ENCODE data around the gene ITM2C.

ITM2C gene

GRCh38 chr2:230819433-230819832 is 45.3 kb upstream of the ITM2C start:
- Histone ChIP-seq H4K20me1 (ENCODE audit: control insufficient read depth, insufficient read depth, low read depth, low read length) (no peaks in the 10 kb centered on the region), H3K27ac (ENCODE audit: low read depth, low read length) (no peak overlapping the region), H3K79me2 (ENCODE audit: control insufficient read depth, low read length) (no peaks in the 10 kb centered on the region), H3K4me2 (ENCODE audit: low read length) (no peak overlapping the region), H3F3A (ENCODE audit: control insufficient read depth, insufficient read depth) (no peaks in the 10 kb centered on the region), H3K36me3 (ENCODE audit: control insufficient read depth, low read length) (peaks cover 25% of the 10 kb centered on the region), H3K27me3 (ENCODE audit: control insufficient read depth, low read length) (no peaks in the 10 kb centered on the region), H3K9me2 (replicated peaks; ENCODE audit: control insufficient read depth, low read length) (no peaks in the 10 kb centered on the region), H3K9me3 (ENCODE audit: control insufficient read depth, insufficient read depth, low read length) (no peaks in the 10 kb centered on the region), H3K4me1 (ENCODE audit: control insufficient read depth, low read length) (peaks cover 4% of the 10 kb centered on the region), H3K4me3 (ENCODE audit: low read length) (no peak overlapping the region)
- no peak for TF ChIP-seq EZH2phosphoT487 (IDR thresholded peaks at IDR 0.05; ENCODE audit: borderline replicate concordance, low read length)
- no peak for TF ChIP-seq CTCF (IDR thresholded peaks at IDR 0.05; ENCODE audit: low read depth, low read length, poor library complexity, severe bottlenecking)

- Histone ChIP-seq H3K9me2 (replicated peaks; ENCODE audit: control insufficient read depth, low read length) (no peaks in the 10 kb centered on the region), H3K27ac (ENCODE audit: low read depth, low read length) (no peak overlapping the region), H3K27me3 (ENCODE audit: control insufficient read depth, low read length) (no peaks in the 10 kb centered on the region; the same call in 1 of the 2 replicates), H3K4me1 (ENCODE audit: control insufficient read depth, low read length) (0 out of 2 replicates have a peak, but pooled peaks cover 3% of the 10 kb centered on the region), H3F3A (ENCODE audit: control insufficient read depth, insufficient read depth) (no peaks in the 10 kb centered on the region), H3K9me3 (ENCODE audit: control insufficient read depth, insufficient read depth, low read length) (no peaks in the 10 kb centered on the region), H3K36me3 (ENCODE audit: control insufficient read depth, low read length) (peaks cover 14% of the 10 kb centered on the region), H3K4me3 (ENCODE audit: low read length) (no peak overlapping the region), H4K20me1 (ENCODE audit: control insufficient read depth, insufficient read depth, low read depth, low read length) (no peaks in the 10 kb centered on the region), H3K79me2 (ENCODE audit: control insufficient read depth, low read length) (no peaks in the 10 kb centered on the region), H3K4me2 (ENCODE audit: low read length) (no peak overlapping the region)
- no peak for TF ChIP-seq CTCF (IDR thresholded peaks at IDR 0.05; ENCODE audit: low read depth, low read length, poor library complexity, severe bottlenecking)
- TF ChIP-seq EZH2phosphoT487 (IDR thresholded peaks at IDR 0.05; ENCODE audit: borderline replicate concordance, low read length), result no peak
Measured at GRCh38 chr2:230821261-230821990, 43.3 kb upstream of the ITM2C start.

GRCh38 chr2:230821991-230822520 is 42.7 kb upstream of the ITM2C start:
- no peak overlapping the region for H3K27ac ChIP-seq (ENCODE audit: low read depth, low read length)
- H3K9me2 ChIP-seq (replicated peaks; ENCODE audit: control insufficient read depth, low read length), result no peaks in the 10 kb centered on the region
- no peaks in the 10 kb centered on the region for H3F3A ChIP-seq (ENCODE audit: control insufficient read depth, insufficient read depth)
- no peaks in the 10 kb centered on the region for H3K79me2 ChIP-seq (ENCODE audit: control insufficient read depth, low read length)
- 0 out of 2 replicates have a peak, but pooled peaks cover 3% of the 10 kb centered on the region for H3K4me1 ChIP-seq (ENCODE audit: control insufficient read depth, low read length)
- peaks cover 5% of the 10 kb centered on the region for H3K27me3 ChIP-seq (ENCODE audit: control insufficient read depth, low read length)
- no peak overlapping the region for H3K4me2 ChIP-seq (ENCODE audit: low read length)
- no peaks in the 10 kb centered on the region for H3K9me3 ChIP-seq (ENCODE audit: control insufficient read depth, insufficient read depth, low read length)
- H3K36me3 ChIP-seq (ENCODE audit: control insufficient read depth, low read length), result peaks cover 9% of the 10 kb centered on the region
- no peak overlapping the region for H3K4me3 ChIP-seq (ENCODE audit: low read length)
- no peaks in the 10 kb centered on the region for H4K20me1 ChIP-seq (ENCODE audit: control insufficient read depth, insufficient read depth, low read depth, low read length)
- TF ChIP-seq EZH2phosphoT487 (IDR thresholded peaks at IDR 0.05; ENCODE audit: borderline replicate concordance, low read length) (no peak), CTCF (IDR thresholded peaks at IDR 0.05; ENCODE audit: low read depth, low read length, poor library complexity, severe bottlenecking) (no peak)
